ENCODE data around the gene CDCA7L. TPM values are rescaled to one million over a fixed set of nuclear protein-coding genes. Genes with fewer than 3 reads are reported as not detected.
"Not testable (repeated sequence)": the region's sequence is repeated elsewhere in the genome, so short reads cannot be mapped to it uniquely, and the experiment has no call there.

CDCA7L gene
- total RNA-seq, 3 donors from 2014 or later: 20.8 to 33.7 (median 27.0) TPM

- DNase-seq (no peak), ATAC-seq (no peak)
- intact Hi-C loops (cut with DNase I, micrococcal nuclease): no loop called here
- Histone ChIP-seq H3K4me3 (no peak overlapping the region), H3K9me3 (no peaks in the 10 kb centered on the region), H3K4me1 (ENCODE audit: low read depth) (peaks cover 10% of the 10 kb centered on the region), H3K36me3 (ENCODE audit: low read depth) (no peaks in the 10 kb centered on the region)
- no peak for TF ChIP-seq CTCF (IDR thresholded peaks at IDR 0.05)
These were observed 6.4 kb downstream of the CDCA7L start for GRCh38 chr7:21939136-21939857.

GRCh38 chr7:21938463-21938862, 7.2 kb downstream of the CDCA7L start:
- intact Hi-C loops (cut with DNase I, micrococcal nuclease): no loop called here
- H3K9me3 ChIP-seq: no peaks in the 10 kb centered on the region
- no peak for TF ChIP-seq CTCF (IDR thresholded peaks at IDR 0.05)
- no peak overlapping the region for H3K4me3 ChIP-seq
- no peak for ATAC-seq
- H3K36me3 ChIP-seq (ENCODE audit: low read depth): no peaks in the 10 kb centered on the region
- DNase-seq: no peak
- H3K4me1 ChIP-seq (ENCODE audit: low read depth): peaks cover 10% of the 10 kb centered on the region

- Histone ChIP-seq H3K9me3 (no peaks in the 10 kb centered on the region), H3K4me3 (no peak overlapping the region), H3K4me1 (ENCODE audit: low read depth) (no peaks in the 10 kb centered on the region), H3K36me3 (ENCODE audit: low read depth) (no peaks in the 10 kb centered on the region)
- no peak for TF ChIP-seq CTCF (IDR thresholded peaks at IDR 0.05)
- intact Hi-C loops (cut with DNase I, micrococcal nuclease): no loop called here
- DNase-seq (no peak), ATAC-seq (no peak)
These were observed 10.9 kb downstream of the CDCA7L start for GRCh38 chr7:21934808-21935207.

GRCh38 chr7:21933293-21933692, 12.4 kb downstream of the CDCA7L start:
- H3K4me1 ChIP-seq (ENCODE audit: low read depth); DNase-seq; H3K36me3 ChIP-seq (ENCODE audit: low read depth); intact Hi-C loops (cut with DNase I, micrococcal nuclease); ATAC-seq; H3K9me3 ChIP-seq; H3K4me3 ChIP-seq: not testable (repeated sequence)

GRCh38 chr7:21927693-21928092, 18.0 kb downstream of the CDCA7L start:
- intact Hi-C loops (cut with DNase I, micrococcal nuclease): no loop called here
- Histone ChIP-seq H3K4me1 (ENCODE audit: low read depth) (no peaks in the 10 kb centered on the region), H3K4me3 (no peak overlapping the region), H3K9me3 (no peaks in the 10 kb centered on the region), H3K36me3 (ENCODE audit: low read depth) (no peaks in the 10 kb centered on the region)
- no peak for TF ChIP-seq CTCF (IDR thresholded peaks at IDR 0.05)
- no peak for DNase-seq
- ATAC-seq: no peak

GRCh38 chr7:21926448-21926847, 19.3 kb downstream of the CDCA7L start:
- intact Hi-C loops (cut with DNase I, micrococcal nuclease): no loop called here
- no peak for ATAC-seq
- H3K9me3 ChIP-seq: no peaks in the 10 kb centered on the region
- TF ChIP-seq CTCF (IDR thresholded peaks at IDR 0.05): no peak
- no peak for DNase-seq
- H3K36me3 ChIP-seq (ENCODE audit: low read depth): no peaks in the 10 kb centered on the region
- H3K4me3 ChIP-seq: no peak overlapping the region
- no peaks in the 10 kb centered on the region for H3K4me1 ChIP-seq (ENCODE audit: low read depth)
